Right lobe of liver (tissue), 6 donors: Measurements from ENCODE around the gene MCM6. TPM values are rescaled to one million over a fixed set of nuclear protein-coding genes. Genes with fewer than 3 reads are reported as not detected.

Source experiments
- ATAC-seq, 4 donors: fragments of 200-7000 bp; cut with Tn5 transposase; one replicate each; pipeline ENCODE4 v1.9.1; 2020; ENCODE audit warnings: mild to moderate bottlenecking in 4 of 4, moderate library complexity in 4 of 4
- DNase-seq, 3 donors: peaks; one replicate each; pipeline ENCODE4 v3.0.0-alpha.2; 2020
- H3K27ac ChIP-seq, 3 donors: fragments of 200-600 bp; one replicate each; pipeline ENCODE4 v1.8.0; 2022
- H3K27me3 ChIP-seq, 2 donors: fragments of 200-600 bp; one replicate each; pipeline ENCODE4 v1.8.0; 2022
- H3K36me3 ChIP-seq, 4 donors: fragments of 200-600 bp; sonication (generic) in 1 of 4; one replicate each; pipeline versions ENCODE4 v1.5.1 to v1.8.0; 2017 to 2022; ENCODE audit warnings: control low read depth in 1 of 4
- H3K4me1 ChIP-seq, 4 donors: fragments of 200-600 bp; sonication (generic) in 1 of 4; one replicate each; pipeline versions ENCODE4 v1.5.1 to v1.8.0; 2017 to 2022; ENCODE audit warnings: control low read depth in 1 of 4
- H3K4me3 ChIP-seq, 3 donors: fragments of 200-600 bp; one replicate each; pipeline ENCODE4 v1.8.0; 2022
- H3K9me3 ChIP-seq, 4 donors: fragments of 200-600 bp; sonication (generic) in 1 of 4; one replicate each; pipeline versions ENCODE4 v1.5.1 to v1.8.0; 2017 to 2022; ENCODE audit warnings: control low read depth in 1 of 4
- CTCF ChIP-seq, 4 donors: fragments of 200-600 bp in 3 of 4; fragments of 450-650 bp in 1 of 4; IDR thresholded peaks; one replicate each; pipeline versions ENCODE4 v1.5.1 to v1.8.0; 2016 to 2022; ENCODE audit warnings: antibody characterized with exemption in 4 of 4, mild to moderate bottlenecking in 2 of 4
- POLR2A ChIP-seq: fragments of 450-650 bp; IDR thresholded peaks from one replicate; pipeline ENCODE4 v1.6.1; 2017; ENCODE audit warnings: antibody characterized with exemption, mild to moderate bottlenecking
- WGBS: methylation state at CpG from one replicate; pipeline ENCODE4 v1.1.6; 2018; ENCODE audit warnings: low coverage, low lambda C conversion rate; ENCODE audit not compliant: insufficient coverage; ENCODE audit errors: missing lambda C conversion rate; 5-methylcytosine and 5-hydroxymethylcytosine counted together
- intact Hi-C, 2 donors: fragments of 100-400 bp; cut with DNase I; formaldehyde crosslinking; loops; one replicate each; pipeline versions ENCODE4 v1.11.2 to v1.14.1; 2022
- total RNA-seq, 6 experiments: library from RNA; depleted of rRNA in 2 of 6; stranded (reverse); fragments of >200 nt in 2 of 6; fragmentation: NEBNext Ultra II Directional in 3 of 6; extraction: Animal tissue kit (Norgen Biotek cat#: 25700) in 3 of 6; gene quantifications; one replicate each; pipeline versions ENCODE4 v1.1.0 to v1.2.4, GENCODE V29; 2016 to 2023
- donor health status: DM: no; HTN: yes; CAD: no.
- donor health status: DM: no; HTN: no; CAD: no.
- donor health status: DM: no; HTN: no; CAD: no.
- donor health status: DM: no; HTN: yes; CAD: no.
- donor health status: DM: no; HTN: yes; CAD: no.

The MCM6 gene
- total RNA-seq, 6 experiments from 2014 or later = 1.5 to 13.2 (median 4.7) TPM

GRCh38 chr2:135843671-135844070 lies 32.6 kb downstream of the MCM6 start:
- TF ChIP-seq CTCF (IDR thresholded peaks at IDR 0.05) = no peak
- TF ChIP-seq POLR2A = no peak
- Histone ChIP-seq H3K4me1 (no peaks in the 10 kb centered on the region), H3K9me3 (no peaks in the 10 kb centered on the region), H3K4me3 (no peak overlapping the region), H3K27ac (no peak overlapping the region), H3K36me3 (peaks cover 0 to 4% (median 1%) of the 10 kb centered on the region in 4 donors), H3K27me3 (no peaks in the 10 kb centered on the region)
- intact Hi-C loops = no loop called here
- no peak for DNase-seq
- ATAC-seq = no peak
- 92% methylated on average over 2 of the region's 3 CpGs for WGBS

GRCh38 chr2:135840601-135841000 lies 35.6 kb downstream of the MCM6 start:
- H3K36me3 ChIP-seq = peaks cover 0 to 4% (median 1%) of the 10 kb centered on the region in 4 donors
- H3K27ac ChIP-seq = peak overlapping the region in 1 of 3 donors; percentile 4
- ATAC-seq (peak in 3 of 4 donors; percentile 44 to 61 (median 52)), DNase-seq (no peak)
- no peak overlapping the region for H3K4me3 ChIP-seq
- intact Hi-C loops = no loop called here
- TF ChIP-seq POLR2A (no peak), CTCF (IDR thresholded peaks at IDR 0.05) (no peak)
- H3K9me3 ChIP-seq = no peaks in the 10 kb centered on the region
- WGBS = no CpG with 5 or more reads among the region's 2 CpGs
- H3K27me3 ChIP-seq = no peaks in the 10 kb centered on the region
- H3K4me1 ChIP-seq = no peaks in the 10 kb centered on the region

- TF ChIP-seq CTCF (IDR thresholded peaks at IDR 0.05) = no peak
- no peak for TF ChIP-seq POLR2A
- Histone ChIP-seq H3K9me3 (no peaks in the 10 kb centered on the region), H3K4me3 (no peak overlapping the region), H3K36me3 (peaks cover 0 to 4% (median 1%) of the 10 kb centered on the region in 4 donors), H3K27ac (no peak overlapping the region), H3K4me1 (no peaks in the 10 kb centered on the region), H3K27me3 (no peaks in the 10 kb centered on the region)
- intact Hi-C loops = no loop called here
- no peak for DNase-seq
- 58% methylated on average over 2 of the region's 2 CpGs for WGBS
- no peak for ATAC-seq
Observed at GRCh38 chr2:135839713-135840112, 36.5 kb downstream of the MCM6 start.

- TF ChIP-seq POLR2A (no peak), CTCF (IDR thresholded peaks at IDR 0.05) (no peak)
- no peak overlapping the region for H3K4me3 ChIP-seq
- H3K36me3 ChIP-seq = peaks cover 0 to 2% (median 0%) of the 10 kb centered on the region in 4 donors
- H3K4me1 ChIP-seq = no peaks in the 10 kb centered on the region
- intact Hi-C loops = no loop called here
- 88% methylated on average over 3 of the region's 3 CpGs for WGBS
- no peak for DNase-seq
- no peak overlapping the region for H3K27ac ChIP-seq
- no peaks in the 10 kb centered on the region for H3K9me3 ChIP-seq
- no peak for ATAC-seq
- H3K27me3 ChIP-seq = no peaks in the 10 kb centered on the region
Observed at GRCh38 chr2:135838502-135838901, 37.7 kb downstream of the MCM6 start.
